Upper lobe of left lung (tissue), 4 donors: Measurements from ENCODE around the gene ZBTB39.

Experiments
- POLR2A ChIP-seq, 4 donors: fragments of 450-650 bp; IDR thresholded peaks; one replicate each; pipeline ENCODE4 v1.5.1; 2016 to 2017; ENCODE audit warnings: antibody characterized with exemption in 4 of 4, mild to moderate bottlenecking in 2 of 4
- POLR2AphosphoS5 ChIP-seq, 2 donors: sonication (generic); formaldehyde crosslinking; IDR thresholded peaks; one replicate each; pipeline ENCODE4 v1.5.1; 2017; ENCODE audit warnings: antibody characterized with exemption in 2 of 2
- TF ChIP-seq, protein P1 (sequence below), 6 experiments: fragments of 450-650 bp in 4 of 6; fragments of 200-600 bp in 2 of 6; sonication (generic) in 2 of 6; IDR thresholded peaks; one replicate each; pipeline ENCODE4 v1.5.1; 2016 to 2019; ENCODE audit warnings: antibody characterized with exemption in 6 of 6

DNA sequence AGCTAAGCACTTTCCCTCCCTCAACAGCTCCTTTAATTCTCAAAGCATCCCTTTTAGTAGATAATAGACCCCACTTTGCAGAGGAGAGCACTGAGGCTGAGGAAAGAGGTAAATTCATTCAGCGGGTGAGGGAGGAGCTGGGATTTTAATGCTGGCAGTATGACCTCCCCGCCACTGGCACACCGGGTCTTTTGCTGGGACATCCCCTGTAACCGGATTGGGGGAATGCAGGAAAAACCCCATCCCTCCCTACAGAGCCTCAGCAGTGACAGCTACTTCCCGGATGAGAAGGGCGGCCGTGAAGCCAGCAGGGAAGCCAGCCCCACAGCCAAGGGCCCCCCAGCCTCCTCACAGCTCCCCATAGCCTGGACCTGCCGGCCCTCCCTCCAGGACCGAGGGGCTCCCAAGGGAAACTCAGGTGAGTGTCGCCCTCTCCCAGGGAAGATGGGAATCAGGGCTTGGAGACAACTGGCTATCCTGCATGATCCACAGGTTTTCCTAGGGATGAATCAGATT lies 12.1 kb downstream of the ZBTB39 start:
- TF ChIP-seq POLR2AphosphoS5 (IDR thresholded peaks at IDR 0.05): no peak
- TF ChIP-seq, protein P1, sequence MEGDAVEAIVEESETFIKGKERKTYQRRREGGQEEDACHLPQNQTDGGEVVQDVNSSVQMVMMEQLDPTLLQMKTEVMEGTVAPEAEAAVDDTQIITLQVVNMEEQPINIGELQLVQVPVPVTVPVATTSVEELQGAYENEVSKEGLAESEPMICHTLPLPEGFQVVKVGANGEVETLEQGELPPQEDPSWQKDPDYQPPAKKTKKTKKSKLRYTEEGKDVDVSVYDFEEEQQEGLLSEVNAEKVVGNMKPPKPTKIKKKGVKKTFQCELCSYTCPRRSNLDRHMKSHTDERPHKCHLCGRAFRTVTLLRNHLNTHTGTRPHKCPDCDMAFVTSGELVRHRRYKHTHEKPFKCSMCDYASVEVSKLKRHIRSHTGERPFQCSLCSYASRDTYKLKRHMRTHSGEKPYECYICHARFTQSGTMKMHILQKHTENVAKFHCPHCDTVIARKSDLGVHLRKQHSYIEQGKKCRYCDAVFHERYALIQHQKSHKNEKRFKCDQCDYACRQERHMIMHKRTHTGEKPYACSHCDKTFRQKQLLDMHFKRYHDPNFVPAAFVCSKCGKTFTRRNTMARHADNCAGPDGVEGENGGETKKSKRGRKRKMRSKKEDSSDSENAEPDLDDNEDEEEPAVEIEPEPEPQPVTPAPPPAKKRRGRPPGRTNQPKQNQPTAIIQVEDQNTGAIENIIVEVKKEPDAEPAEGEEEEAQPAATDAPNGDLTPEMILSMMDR (IDR thresholded peaks at IDR 0.05): no peak
- no peak for TF ChIP-seq POLR2A (IDR thresholded peaks at IDR 0.05)
